AG20443 (cell line): ENCODE results near the gene RALGDS.
"Not testable (repeated sequence)": the region's sequence is repeated elsewhere in the genome, so short reads cannot be mapped to it uniquely, and the experiment has no call there.

Source experiments
- DNase-seq: peaks from one replicate; pipeline ENCODE4 v3.0.0; 2012; ENCODE audit warnings: low spot score, mixed read lengths

Gene RALGDS

GRCh38 chr9:133121198-133121914 lies at the start of gene RALGDS:
Gene RALGDS, minus strand, starts transcription at chr9:133121240. Its CDS starts 86 bp downstream, at chr9:133121154.
- peak; percentile 99 for DNase-seq

DNA sequence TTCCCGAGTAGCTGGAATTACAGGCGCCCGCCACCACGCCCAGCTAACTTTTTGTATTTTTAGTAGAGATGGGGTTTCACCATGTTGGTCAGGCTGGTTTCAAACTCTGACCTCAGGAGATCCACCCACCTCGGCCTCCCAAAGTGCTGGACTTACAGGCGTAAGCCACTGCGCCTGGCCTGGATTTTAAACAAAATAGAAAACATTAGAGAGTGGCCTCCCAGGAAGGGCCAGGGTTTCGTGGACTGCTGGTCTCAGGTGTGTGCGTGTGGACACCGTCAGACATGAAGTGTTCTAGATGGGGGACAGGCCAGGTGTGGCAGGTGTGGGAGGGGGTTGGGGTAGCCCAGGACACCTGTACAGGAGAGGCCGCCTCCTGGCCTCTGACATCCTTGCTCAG lies 49.7 kb upstream of the RALGDS start:
- no peak for DNase-seq

DNA sequence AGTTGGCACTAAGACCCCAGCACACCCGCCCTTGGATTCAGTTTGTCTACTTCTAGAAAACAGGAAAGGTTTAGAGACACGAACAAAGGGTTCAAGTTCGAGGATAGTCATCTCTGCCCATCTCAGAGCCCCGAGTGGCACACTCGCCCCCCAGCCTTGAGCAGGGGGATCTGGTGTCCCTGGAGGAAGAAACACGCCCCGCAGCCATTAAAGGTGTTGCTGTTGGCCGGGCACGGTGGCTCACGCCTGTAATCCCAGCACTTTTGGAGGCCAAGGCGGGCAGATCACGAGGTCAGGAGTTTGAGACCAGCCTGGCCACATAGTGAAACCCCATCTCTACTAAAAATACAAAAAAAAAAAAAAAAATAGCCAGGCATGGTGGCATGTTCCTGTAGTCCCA lies 48.6 kb upstream of the RALGDS start:
- not testable (repeated sequence) for DNase-seq

- no peak for DNase-seq
These were observed 48.1 kb upstream of the RALGDS start for GRCh38 chr9:133169102-133169501.

DNA sequence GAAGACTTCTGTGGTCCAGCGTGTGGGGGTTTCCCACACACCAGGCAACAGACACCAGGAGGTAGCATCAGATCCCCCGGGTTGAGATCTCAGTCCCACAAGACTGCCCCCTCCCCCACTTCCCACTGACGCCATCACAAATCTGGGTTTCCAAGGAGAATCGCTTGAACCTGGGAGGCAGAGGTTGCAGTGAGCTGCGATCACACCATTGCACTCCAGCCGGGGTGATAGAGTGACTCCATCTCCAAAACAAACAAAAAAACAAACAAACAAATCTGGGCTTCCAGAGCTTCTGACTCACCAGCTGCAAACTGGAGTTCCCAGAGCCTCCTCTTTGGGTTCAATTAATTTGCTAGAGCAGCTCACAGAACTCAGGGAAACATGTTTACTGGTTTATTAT lies 47.4 kb upstream of the RALGDS start:
- no peak for DNase-seq

- DNase-seq: no peak
These were observed 46.7 kb upstream of the RALGDS start for GRCh38 chr9:133167769-133168168.

- no peak for DNase-seq
These were observed 46.2 kb upstream of the RALGDS start for GRCh38 chr9:133167096-133167730.

GRCh38 chr9:133166392-133166791 lies 45.4 kb upstream of the RALGDS start:
- DNase-seq: no peak

GRCh38 chr9:133165452-133165730 lies 44.4 kb upstream of the RALGDS start:
- no peak for DNase-seq

DNA sequence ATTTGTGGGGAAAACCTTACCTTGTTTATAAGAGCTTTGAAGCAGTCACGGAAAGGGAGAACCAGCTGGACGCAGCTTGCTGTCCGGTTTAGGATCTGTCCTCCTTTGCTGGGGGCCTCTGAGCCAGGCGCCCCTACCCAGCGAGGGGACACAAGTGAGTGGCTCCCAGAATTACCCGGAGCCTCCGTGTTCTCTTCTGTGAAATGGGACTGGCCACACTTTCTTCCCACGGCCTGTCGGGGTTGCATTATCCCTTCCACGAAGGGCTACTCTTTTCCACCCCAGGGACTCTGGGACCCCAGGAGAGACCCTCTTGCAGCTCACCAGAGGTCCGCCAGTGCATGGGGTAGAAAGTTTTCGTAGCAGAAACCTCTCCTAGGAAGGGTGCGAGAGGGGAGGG lies 43.2 kb upstream of the RALGDS start:
- no peak for DNase-seq

- DNase-seq: peak; percentile 72
These were observed 42.6 kb upstream of the RALGDS start, which contains the start of gene GBGT1 for GRCh38 chr9:133163504-133164172. Gene GBGT1, minus strand, starts transcription at chr9:133163914. Its CDS starts 1,502 bp downstream, at chr9:133162412.

DNA sequence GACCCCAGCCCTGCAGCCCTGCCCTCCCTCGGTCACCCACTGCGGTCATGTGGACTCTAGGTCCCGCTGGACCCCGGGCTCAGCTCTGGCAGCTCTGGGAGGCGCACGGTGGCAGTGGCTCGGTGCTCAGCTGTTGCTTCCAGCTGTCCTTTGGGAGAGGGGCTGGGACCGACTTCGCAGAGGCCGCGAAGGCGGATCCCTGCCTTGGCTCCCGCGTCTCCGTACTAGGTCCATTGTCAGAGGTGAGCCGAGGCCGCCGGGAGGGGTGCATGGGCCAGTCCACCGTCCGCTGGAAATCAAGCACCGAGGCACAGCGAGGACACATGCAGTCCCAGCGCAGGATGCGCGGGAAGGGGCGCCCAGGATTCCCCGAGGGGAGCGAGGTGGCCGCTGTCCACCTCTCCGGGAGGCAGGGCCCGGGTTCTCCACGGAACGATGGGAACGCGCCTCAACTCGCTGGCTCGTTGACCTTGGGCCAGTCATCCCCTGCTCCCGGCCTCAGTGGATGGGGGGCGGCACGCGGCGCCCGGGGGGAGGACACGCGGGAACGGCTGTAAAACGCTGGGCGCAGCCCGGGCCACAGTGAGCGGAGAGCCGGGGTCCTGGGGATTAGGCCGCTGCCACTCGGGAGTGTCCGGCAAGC lies 41.9 kb upstream of the RALGDS start:
- no peak for DNase-seq

- no peak for DNase-seq
These were observed 40.5 kb upstream of the RALGDS start for GRCh38 chr9:133161547-133161950.

DNA sequence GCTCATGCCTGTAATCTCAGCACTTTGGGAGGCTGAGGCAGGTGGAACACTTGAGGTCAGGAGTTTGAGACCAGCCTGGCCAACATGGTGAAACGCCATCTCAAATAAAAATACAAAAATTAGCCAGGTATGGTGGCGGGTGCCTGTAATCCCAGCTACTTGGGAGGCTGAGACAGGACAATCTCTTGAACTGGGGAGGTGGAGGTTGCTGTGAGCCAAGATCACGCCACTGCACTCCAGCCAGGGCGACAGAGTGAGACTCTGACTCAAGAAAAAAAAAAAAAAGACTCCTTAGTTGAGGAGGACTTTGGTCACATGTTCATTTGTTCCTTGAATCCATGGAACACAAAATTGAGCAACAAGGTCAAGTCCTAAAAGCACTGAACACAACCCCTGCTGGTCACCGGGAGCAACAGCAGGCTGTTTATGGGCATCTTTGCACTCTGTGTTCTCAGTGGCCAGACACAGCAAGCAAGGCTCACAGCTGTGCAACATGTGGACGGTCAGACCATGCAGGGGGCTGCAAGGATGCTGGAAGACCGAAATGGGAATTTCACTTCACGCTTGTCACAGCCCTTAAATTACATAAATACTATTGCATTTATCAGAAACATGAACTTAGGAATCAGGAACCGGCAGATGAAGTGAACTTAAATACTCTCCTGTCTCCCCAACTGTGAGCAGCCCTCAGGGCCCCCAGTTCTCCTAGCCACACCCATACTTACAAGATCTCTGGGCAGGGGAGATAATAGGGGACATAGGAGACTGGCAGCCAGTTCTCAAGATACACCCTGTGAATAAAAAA lies 39.9 kb upstream of the RALGDS start:
- peak; percentile 90 for DNase-seq

DNA sequence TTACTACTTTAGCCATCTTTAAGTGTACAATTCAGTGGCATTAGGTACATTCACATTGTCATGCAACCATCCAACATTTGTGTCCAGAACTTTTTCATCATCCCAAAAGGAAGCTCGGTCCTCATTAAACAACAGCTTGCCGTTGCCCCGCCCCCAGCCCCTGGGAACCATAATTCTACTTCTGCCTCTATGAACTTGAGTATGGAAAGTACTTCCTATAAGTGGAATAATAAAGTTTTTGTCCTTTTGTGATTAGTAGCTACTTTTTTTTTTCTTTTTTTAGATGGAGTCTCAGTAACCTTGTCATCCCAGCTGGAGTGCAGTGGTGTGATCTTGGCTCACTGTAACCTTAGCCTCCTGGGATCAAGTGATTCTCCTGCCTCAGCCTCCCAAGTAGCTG lies 37.7 kb upstream of the RALGDS start:
- no peak for DNase-seq

- DNase-seq: no peak
These were observed 34.1 kb upstream of the RALGDS start for GRCh38 chr9:133155156-133155555.

GRCh38 chr9:133154097-133154989 lies 33.3 kb upstream of the RALGDS start:
- no peak for DNase-seq

DNA sequence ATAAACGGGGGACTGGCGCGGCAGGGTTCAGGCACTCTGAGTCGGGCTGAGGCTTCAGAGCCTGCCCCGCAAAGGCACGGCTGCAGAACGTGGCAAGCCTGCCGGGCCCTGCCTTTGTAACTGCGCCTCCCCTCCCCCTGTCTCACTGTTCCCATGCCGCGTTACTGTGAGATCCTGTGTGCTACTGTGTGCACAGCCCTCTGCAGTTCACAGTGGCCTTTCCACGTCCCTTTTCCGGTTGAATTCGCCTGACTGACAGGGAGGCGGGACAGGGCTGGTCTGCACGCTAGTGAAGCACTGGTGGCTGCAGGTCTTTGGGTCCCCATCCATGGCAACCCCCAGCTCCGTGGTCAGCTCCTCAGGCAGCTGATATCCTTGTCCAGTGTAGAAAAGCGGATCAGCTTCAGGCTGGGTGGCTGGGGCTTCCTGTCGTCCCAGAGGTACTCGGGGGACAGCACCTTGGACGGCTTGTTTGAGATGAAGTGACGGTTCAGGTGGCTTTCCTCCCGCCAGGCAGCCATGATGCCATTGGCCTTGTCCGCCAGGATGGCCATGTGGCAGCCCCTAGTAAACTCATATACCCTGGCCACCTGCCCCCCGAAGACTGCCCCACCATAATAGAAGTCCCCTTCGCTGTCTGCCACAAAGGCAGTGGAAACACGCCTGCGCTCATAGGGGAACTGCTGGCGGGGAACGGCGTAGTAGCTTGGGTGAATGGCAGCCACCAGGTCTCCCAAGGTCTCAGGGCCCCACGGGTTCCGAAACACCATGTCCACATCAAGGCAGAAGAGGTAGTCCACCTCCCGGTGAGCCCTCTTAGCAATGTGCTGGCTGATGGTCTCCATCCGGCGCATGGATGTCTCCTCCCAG lies 32.4 kb upstream of the RALGDS start:
- DNase-seq: no peak

DNA sequence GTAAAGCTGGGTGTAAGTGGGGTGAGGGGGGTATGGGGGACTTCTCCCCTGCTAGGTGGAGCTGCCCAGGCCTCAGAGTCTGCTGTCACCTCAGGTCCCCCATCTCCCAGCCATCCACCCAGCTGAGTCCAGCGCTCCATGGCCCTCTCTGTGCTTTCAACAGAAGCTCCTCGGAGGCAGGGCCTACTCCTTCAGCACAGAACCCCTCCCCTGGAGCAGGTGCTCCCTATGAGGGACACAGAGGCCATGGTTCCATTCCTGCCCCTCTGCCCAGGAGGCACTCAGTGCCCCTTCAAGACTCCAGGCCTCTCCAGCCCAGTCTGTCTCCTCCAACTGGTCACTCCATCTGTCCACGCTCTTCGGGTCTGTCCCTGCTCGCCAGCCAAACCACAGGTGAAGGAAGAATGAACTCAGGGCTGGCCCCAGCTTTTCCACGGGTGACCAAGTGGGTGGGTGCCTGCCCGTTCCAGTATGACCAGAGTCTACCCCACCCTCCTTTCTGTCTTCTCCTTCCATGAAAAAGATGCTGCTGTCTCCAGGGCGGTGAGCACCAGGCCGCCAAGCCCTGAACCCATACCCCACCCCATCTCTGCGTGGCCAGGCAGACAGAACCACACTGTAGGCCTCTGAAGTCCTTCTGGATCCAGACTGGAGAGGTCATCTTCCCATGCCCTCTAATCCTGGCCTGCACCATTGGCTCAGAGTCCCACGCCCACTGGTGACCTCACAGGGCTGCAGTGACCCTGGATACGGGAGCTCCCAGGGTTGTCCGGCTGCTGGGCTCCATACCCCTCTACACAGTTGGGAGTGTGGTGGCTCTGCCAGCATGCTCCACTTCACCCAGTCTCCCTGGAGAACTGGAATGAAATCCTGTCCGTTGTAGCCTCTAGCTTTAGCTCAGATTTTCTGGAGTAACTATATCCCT lies 30.8 kb upstream of the RALGDS start:
- DNase-seq: no peak
